Stimulated activated CD8-positive, alpha-beta memory T cell treated with anti-CD3 and anti-CD28 coated beads, Interleukin-7, amount 100 ng/mL, for 4 hours (primary cell): ENCODE data around the gene HEYL.
A peak's percentile ranks its signal among the peaks of the same experiment; 100 is the strongest.

Experiments
- DNase-seq, 2 donors: peaks; one replicate each; pipeline ENCODE4 v3.0.0-alpha.2; 2020; ENCODE audit warnings: low read depth in 2 of 2

Gene HEYL

GRCh38 chr1:39666772-39667171, 27.3 kb upstream of the HEYL start:
- DNase-seq: no peak

GRCh38 chr1:39663559-39663958, 24.1 kb upstream of the HEYL start:
- DNase-seq: no peak

- no peak for DNase-seq
Measured at GRCh38 chr1:39662861-39663260, 23.4 kb upstream of the HEYL start.

- no peak for DNase-seq
Measured at GRCh38 chr1:39659538-39659937, 20.1 kb upstream of the HEYL start.

GRCh38 chr1:39659110-39659509, 19.7 kb upstream of the HEYL start:
- DNase-seq: no peak

GRCh38 chr1:39657923-39658485, 18.6 kb upstream of the HEYL start:
- DNase-seq: peak; percentile 13 to 32

GRCh38 chr1:39657402-39657801, 18.0 kb upstream of the HEYL start:
- DNase-seq: no peak

GRCh38 chr1:39656391-39656790, 16.9 kb upstream of the HEYL start:
- no peak for DNase-seq

GRCh38 chr1:39655578-39656268, 16.3 kb upstream of the HEYL start:
- DNase-seq: no peak

GRCh38 chr1:39654291-39654690, 14.8 kb upstream of the HEYL start:
- no peak for DNase-seq

GRCh38 chr1:39653546-39654031, 14.1 kb upstream of the HEYL start:
- peak; percentile 56 to 67 for DNase-seq

GRCh38 chr1:39652554-39652953, 13.1 kb upstream of the HEYL start:
- no peak for DNase-seq

GRCh38 chr1:39652105-39652504, 12.7 kb upstream of the HEYL start:
- DNase-seq: no peak

GRCh38 chr1:39650431-39650830, 11.0 kb upstream of the HEYL start:
- DNase-seq: no peak

- DNase-seq: no peak
Measured at GRCh38 chr1:39649636-39650185, 10.3 kb upstream of the HEYL start.

- DNase-seq: no peak
Measured at GRCh38 chr1:39648496-39648895, 9.1 kb upstream of the HEYL start.

- DNase-seq: no peak
Measured at GRCh38 chr1:39647247-39647646, 7.8 kb upstream of the HEYL start.

- no peak for DNase-seq
Measured at GRCh38 chr1:39646232-39647081, 7.0 kb upstream of the HEYL start.

- DNase-seq: no peak
Measured at GRCh38 chr1:39645411-39646043, 6.1 kb upstream of the HEYL start.

- DNase-seq: no peak
Measured at GRCh38 chr1:39643705-39644104, 4.3 kb upstream of the HEYL start.

GRCh38 chr1:39642796-39643195, 3.4 kb upstream of the HEYL start:
- DNase-seq: no peak

- no peak for DNase-seq
Measured at GRCh38 chr1:39640861-39641260, 1.4 kb upstream of the HEYL start.
